Prostate gland (tissue), 2 donors: ENCODE data around the gene NPBWR2.

Source experiments
- CTCF ChIP-seq, 4 experiments: fragments of 200-600 bp in 2 of 4; fragments of 450-650 bp in 2 of 4; sonication (generic) in 2 of 4; IDR thresholded peaks; 1 replicate in 3 of 4; 2 replicates in 1 of 4; pipeline ENCODE4 v1.5.1; 2016 to 2019; ENCODE audit warnings: antibody characterized with exemption in 4 of 4, mild to moderate bottlenecking in 2 of 4, moderate library complexity in 2 of 4
- POLR2A ChIP-seq: fragments of 450-650 bp; IDR thresholded peaks from one replicate; pipeline ENCODE4 v1.6.1; 2016; ENCODE audit warnings: antibody characterized with exemption, mild to moderate bottlenecking
- POLR2AphosphoS5 ChIP-seq: sonication (generic); formaldehyde crosslinking; IDR thresholded peaks from one replicate; pipeline ENCODE4 v1.6.1; 2017; ENCODE audit warnings: antibody characterized with exemption

DNA sequence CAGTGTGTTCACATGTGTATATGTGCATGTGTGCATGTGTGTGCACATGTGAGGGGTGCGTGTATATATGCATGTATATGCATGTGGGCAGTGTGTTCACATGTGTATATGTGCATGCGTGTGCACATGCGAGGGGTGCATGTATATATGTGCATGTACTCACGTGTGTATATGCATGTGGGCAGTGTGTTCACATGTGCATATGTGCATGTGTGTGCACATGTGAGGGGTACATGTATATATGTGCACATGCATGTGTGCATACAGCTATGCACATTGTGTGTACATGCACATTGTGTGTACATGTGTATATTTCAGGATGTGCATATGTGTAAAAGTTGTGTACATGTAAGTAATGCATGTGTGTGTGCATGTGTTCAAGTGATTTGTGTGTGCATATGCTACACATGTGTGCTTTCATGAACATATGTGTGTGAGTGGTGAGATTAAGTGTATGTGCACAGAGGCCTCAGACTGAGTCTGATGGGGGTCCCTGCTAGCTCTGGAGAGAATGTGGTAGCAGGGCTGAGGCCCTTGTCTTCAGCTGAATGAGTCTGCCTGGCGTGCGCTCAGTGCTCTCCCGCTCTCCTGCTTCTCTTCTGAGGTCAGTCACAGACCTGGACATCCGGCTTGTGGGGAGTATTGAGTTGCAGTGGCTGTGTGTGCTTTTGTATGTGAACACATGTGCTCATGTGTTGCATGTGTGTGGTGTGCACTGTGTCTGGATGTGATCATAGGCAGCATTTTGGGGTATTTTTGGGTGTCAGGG is 37.0 kb upstream of the NPBWR2 start:
- no peak for TF ChIP-seq CTCF (IDR thresholded peaks at IDR 0.05)
- no peak for TF ChIP-seq POLR2A
- no peak for TF ChIP-seq POLR2AphosphoS5
